ENCODE measurements around the gene CXCL5. TPM values are rescaled to one million over a fixed set of nuclear protein-coding genes. Genes with fewer than 3 reads are reported as not detected.

CXCL5 gene
- total RNA-seq, 2 experiments from 2014 or later: not detected

- Mint-ChIP-seq H3K9me3 (no peaks in the 10 kb centered on the region), H3K4me3 (no peak overlapping the region), H3K27me3 (ENCODE audit: low read depth) (peaks cover 6% of the 10 kb centered on the region), H3K27ac (no peak overlapping the region), H3K4me1 (ENCODE audit: low read depth) (peaks cover 3% of the 10 kb centered on the region), H3K36me3 (ENCODE audit: low read depth) (no peaks in the 10 kb centered on the region)
- CTCF ChIA-PET: no interaction called here
- intact Hi-C loops (cut with micrococcal nuclease): no loop called here
- DNase-seq: no peak
Measured at GRCh38 chr4:74012130-74012529, 13.7 kb upstream of the CXCL5 start.

DNA sequence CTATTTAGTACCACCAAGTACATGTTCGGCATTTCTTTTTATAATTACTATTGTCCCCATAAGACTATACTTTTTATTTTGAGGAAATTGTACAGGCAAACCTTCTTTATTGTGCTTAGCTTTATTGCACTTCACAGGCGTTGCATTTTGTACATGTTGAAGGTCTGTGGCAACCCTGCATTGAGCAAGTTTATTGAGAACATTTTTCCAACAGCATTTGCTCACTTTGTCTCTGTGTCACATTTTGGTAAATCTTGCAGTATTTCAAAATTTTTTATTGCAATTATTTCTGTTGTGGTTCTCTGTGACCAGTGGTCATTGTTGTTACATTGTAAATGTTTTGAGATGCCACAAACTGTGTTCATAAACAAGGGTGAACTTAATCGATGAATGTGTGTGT lies 10.8 kb upstream of the CXCL5 start:
- intact Hi-C loops (cut with micrococcal nuclease): no loop called here

DNA sequence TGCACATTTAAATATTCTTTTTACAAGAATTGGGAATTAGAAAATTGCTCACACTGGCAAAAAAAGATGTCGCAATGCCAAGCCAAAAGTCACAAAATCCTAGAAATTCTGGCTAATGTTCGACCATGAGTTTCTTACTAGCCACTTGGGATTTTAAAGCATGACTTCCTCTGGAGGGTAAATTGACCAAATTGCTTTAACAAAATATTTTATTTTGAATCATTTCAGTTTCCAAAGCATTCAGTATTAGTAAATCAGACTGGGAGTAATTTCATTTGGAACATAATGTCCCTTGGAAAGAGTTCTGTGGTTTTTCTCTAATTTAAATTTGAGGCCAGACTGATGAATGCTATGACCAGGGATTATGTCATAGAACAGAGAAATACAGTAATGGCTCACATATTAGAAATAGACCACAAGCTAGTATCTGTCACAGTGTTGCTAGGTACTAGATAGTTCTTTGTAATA lies 7.6 kb upstream of the CXCL5 start:
- Mint-ChIP-seq H3K4me1 (ENCODE audit: low read depth) (no peaks in the 10 kb centered on the region), H3K27ac (no peak overlapping the region), H3K36me3 (ENCODE audit: low read depth) (no peaks in the 10 kb centered on the region), H3K9me3 (no peaks in the 10 kb centered on the region), H3K4me3 (no peak overlapping the region), H3K27me3 (ENCODE audit: low read depth) (peaks cover 2% of the 10 kb centered on the region)
- DNase-seq: no peak
- CTCF ChIA-PET: no interaction called here
- intact Hi-C loops (cut with micrococcal nuclease): no loop called here

More for the DNA sequence above, 10.8 kb upstream of the CXCL5 start:
- H3K36me3 Mint-ChIP-seq (ENCODE audit: low read depth): no peaks in the 10 kb centered on the region
- H3K27ac Mint-ChIP-seq: no peak overlapping the region
- CTCF ChIA-PET: no interaction called here
- DNase-seq: no peak
- no peaks in the 10 kb centered on the region for H3K4me1 Mint-ChIP-seq (ENCODE audit: low read depth)
- no peak overlapping the region for H3K4me3 Mint-ChIP-seq
- H3K27me3 Mint-ChIP-seq (ENCODE audit: low read depth): peaks cover 6% of the 10 kb centered on the region
- no peaks in the 10 kb centered on the region for H3K9me3 Mint-ChIP-seq

DNA sequence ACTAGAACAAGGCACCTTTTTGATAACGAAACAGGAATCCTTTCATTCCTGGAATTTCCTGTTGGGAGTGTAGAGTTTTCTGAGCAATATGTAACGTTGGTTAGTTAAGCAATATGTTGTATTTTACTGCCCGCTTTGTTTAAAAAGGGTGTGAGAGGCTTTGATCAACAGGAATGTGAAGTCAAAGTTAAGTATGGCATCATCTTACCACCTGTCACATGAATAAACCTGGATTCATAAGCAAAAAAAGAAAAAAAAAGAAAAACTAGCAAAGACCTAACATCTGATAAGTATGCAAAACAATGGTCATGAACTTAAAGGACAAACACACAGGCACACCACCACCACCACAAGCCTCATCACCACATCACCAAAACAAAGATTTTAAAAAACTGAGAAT lies 7.1 kb upstream of the CXCL5 start:
- Mint-ChIP-seq H3K4me3 (no peak overlapping the region), H3K27ac (no peak overlapping the region), H3K27me3 (ENCODE audit: low read depth) (no peaks in the 10 kb centered on the region), H3K4me1 (ENCODE audit: low read depth) (no peaks in the 10 kb centered on the region), H3K9me3 (no peaks in the 10 kb centered on the region), H3K36me3 (ENCODE audit: low read depth) (no peaks in the 10 kb centered on the region)
- intact Hi-C loops (cut with micrococcal nuclease): no loop called here
- CTCF ChIA-PET: no interaction called here
- no peak for DNase-seq

- CTCF ChIA-PET: interaction anchor here (0.7 kb wide), 1 partner anchor 33 kb away, joined by 3 read pairs; no protein-coding TSS in a partner anchor
- H3K36me3 Mint-ChIP-seq (ENCODE audit: low read depth): no peaks in the 10 kb centered on the region
- H3K4me1 Mint-ChIP-seq (ENCODE audit: low read depth): no peaks in the 10 kb centered on the region
- intact Hi-C loops (cut with micrococcal nuclease): no loop called here
- H3K4me3 Mint-ChIP-seq: no peak overlapping the region
- H3K27ac Mint-ChIP-seq: no peak overlapping the region
- DNase-seq: no peak
- no peaks in the 10 kb centered on the region for H3K27me3 Mint-ChIP-seq (ENCODE audit: low read depth)
- no peaks in the 10 kb centered on the region for H3K9me3 Mint-ChIP-seq
Measured at GRCh38 chr4:74004668-74005067, 6.2 kb upstream of the CXCL5 start.

DNA sequence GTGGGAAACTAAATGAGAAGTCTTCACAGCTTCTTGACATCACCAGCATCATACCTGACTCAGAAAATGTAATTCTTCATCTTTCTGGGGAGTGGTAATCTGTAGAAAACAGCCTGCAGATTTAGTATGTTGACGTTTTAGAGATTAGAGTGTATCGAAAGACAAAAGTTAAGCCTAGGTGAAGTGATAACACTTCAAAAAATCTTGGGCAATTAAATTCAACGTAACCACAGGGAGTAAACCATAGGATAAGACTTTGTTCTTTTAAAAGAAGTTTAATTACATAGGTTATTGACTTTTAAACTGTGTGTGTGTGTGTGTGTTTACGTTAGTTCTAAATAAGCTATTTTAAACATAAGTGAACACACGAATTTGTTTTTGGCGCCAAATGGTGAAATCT lies 1.8 kb upstream of the CXCL5 start:
- CTCF ChIA-PET: no interaction called here
- Mint-ChIP-seq H3K27me3 (ENCODE audit: low read depth) (peaks cover 16% of the 10 kb centered on the region), H3K36me3 (ENCODE audit: low read depth) (no peaks in the 10 kb centered on the region), H3K4me1 (ENCODE audit: low read depth) (no peaks in the 10 kb centered on the region), H3K9me3 (no peaks in the 10 kb centered on the region), H3K4me3 (no peak overlapping the region), H3K27ac (no peak overlapping the region)
- DNase-seq: no peak
- intact Hi-C loops (cut with micrococcal nuclease): no loop called here

GRCh38 chr4:73992050-73992449 lies 6.4 kb downstream of the CXCL5 start:
- DNase-seq: no peak
- CTCF ChIA-PET: interaction anchor here (1.1 kb wide), 1 partner anchor 43 kb away, joined by 3 read pairs; no protein-coding TSS in a partner anchor
- intact Hi-C loops (cut with micrococcal nuclease): no loop called here
- no peaks in the 10 kb centered on the region for H3K9me3 Mint-ChIP-seq
- H3K27ac Mint-ChIP-seq: no peak overlapping the region
- no peak overlapping the region for H3K4me3 Mint-ChIP-seq
- H3K36me3 Mint-ChIP-seq (ENCODE audit: low read depth): no peaks in the 10 kb centered on the region
- H3K4me1 Mint-ChIP-seq (ENCODE audit: low read depth): no peaks in the 10 kb centered on the region
- H3K27me3 Mint-ChIP-seq (ENCODE audit: low read depth): peaks cover 3% of the 10 kb centered on the region

DNA sequence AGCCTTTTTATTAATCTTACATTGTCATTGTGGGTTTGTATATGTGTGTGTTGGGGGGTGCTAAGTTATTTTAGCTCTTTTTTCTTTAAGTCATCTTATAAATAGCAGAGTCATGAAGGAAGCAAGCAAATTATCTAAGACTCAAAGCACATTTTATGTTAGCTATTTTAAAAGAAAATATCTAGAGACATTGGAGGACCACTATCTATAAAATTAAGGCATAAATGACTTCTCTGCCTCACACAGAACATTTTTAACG lies 6.8 kb downstream of the CXCL5 start:
- no peaks in the 10 kb centered on the region for H3K36me3 Mint-ChIP-seq (ENCODE audit: low read depth)

DNA sequence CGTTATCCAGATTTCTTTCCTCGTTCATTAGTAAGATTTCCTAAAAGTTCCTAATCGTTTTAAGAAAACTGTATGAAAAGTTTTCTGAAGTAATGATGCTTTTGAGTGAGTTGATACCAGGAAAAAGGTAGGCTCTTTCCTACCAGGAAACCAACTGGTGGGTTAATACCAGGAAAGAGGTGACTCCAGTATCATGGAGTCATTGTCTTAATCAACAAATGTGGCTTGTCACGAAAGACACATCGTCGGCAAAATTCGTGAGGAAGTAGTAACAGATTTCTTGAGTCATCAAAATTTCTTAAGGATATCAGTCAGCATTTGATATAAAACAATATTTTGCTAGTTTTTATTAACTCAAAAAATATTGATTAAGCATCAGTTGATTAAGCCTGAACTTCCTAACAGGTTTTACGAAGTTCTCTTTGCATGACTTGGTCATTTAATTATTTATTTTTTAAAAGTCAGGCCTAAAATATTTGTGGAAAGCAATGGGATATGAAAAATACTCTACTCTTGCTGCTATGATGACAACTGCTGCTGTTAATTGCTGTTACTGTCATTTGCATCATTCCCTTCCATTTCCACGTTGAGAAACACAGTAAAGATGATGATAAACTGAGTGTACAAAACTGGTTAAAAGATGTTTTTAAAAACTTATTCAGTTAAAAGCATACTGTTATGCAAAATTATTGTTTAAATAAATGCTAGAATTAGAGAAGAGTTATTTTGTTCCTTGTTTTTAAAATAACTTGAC lies 7.3 kb downstream of the CXCL5 start:
- H3K9me3 Mint-ChIP-seq: no peaks in the 10 kb centered on the region
- no peak overlapping the region for H3K27ac Mint-ChIP-seq
- CTCF ChIA-PET: interaction anchor here (1.1 kb wide), 1 partner anchor 42 kb away, joined by 3 read pairs; no protein-coding TSS in a partner anchor
- H3K27me3 Mint-ChIP-seq (ENCODE audit: low read depth): peaks cover 3% of the 10 kb centered on the region
- no peaks in the 10 kb centered on the region for H3K4me1 Mint-ChIP-seq (ENCODE audit: low read depth)
- intact Hi-C loops (cut with micrococcal nuclease): no loop called here
- H3K36me3 Mint-ChIP-seq (ENCODE audit: low read depth): no peaks in the 10 kb centered on the region
- no peak overlapping the region for H3K4me3 Mint-ChIP-seq
- DNase-seq: no peak

More for the DNA sequence above, 6.8 kb downstream of the CXCL5 start:
- Mint-ChIP-seq H3K4me3 (no peak overlapping the region), H3K27ac (no peak overlapping the region), H3K9me3 (no peaks in the 10 kb centered on the region), H3K4me1 (ENCODE audit: low read depth) (no peaks in the 10 kb centered on the region), H3K27me3 (ENCODE audit: low read depth) (peaks cover 3% of the 10 kb centered on the region)
- no peak for DNase-seq
- CTCF ChIA-PET: interaction anchor here (1.1 kb wide), 1 partner anchor 43 kb away, joined by 3 read pairs; no protein-coding TSS in a partner anchor
- intact Hi-C loops (cut with micrococcal nuclease): no loop called here

DNA sequence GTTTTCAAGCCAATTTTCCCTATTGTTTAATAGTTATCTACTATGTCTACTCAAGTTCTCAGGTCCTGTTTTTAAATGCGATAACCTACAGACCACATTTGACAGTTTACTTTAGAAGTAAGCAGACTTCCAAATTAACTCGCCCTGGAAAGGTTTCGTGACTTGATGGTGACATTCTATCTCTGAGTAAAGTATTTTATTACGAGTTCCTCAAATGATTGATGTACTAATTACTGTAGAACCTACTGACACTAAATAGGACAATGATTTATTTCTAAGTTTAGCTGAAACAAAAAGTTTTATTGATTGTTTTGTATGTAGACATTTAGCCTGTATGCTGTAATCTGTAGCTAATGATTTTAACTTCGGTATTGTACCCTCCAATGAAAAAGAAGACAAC lies 8.5 kb downstream of the CXCL5 start:
- CTCF ChIA-PET: no interaction called here

DNA sequence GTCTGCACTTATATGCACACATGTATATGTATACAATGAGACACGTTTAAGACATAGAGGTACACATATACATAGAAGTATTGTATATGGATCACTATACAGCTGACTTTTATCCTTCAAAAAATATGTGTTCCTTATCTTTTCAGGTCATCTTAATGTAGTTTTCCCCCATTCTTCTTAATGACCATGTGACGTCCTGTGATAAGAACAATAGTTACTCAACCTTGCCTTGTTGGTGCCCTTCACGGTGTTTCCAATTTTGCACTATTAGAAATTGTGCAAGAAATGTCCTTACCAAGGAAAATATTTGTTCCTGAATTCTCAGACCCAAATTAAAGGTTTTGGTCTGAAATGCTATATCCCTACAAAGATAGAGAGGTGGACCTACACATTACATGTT lies 9.4 kb downstream of the CXCL5 start:
- CTCF ChIA-PET: no interaction called here
- Mint-ChIP-seq H3K36me3 (ENCODE audit: low read depth) (no peaks in the 10 kb centered on the region), H3K27me3 (ENCODE audit: low read depth) (no peaks in the 10 kb centered on the region), H3K4me1 (ENCODE audit: low read depth) (no peaks in the 10 kb centered on the region), H3K27ac (no peak overlapping the region), H3K9me3 (no peaks in the 10 kb centered on the region), H3K4me3 (no peak overlapping the region)
- no peak for DNase-seq
- intact Hi-C loops (cut with micrococcal nuclease): no loop called here

More for the DNA sequence above, 8.5 kb downstream of the CXCL5 start:
- no peak for DNase-seq
- no peaks in the 10 kb centered on the region for H3K4me1 Mint-ChIP-seq (ENCODE audit: low read depth)
- H3K36me3 Mint-ChIP-seq (ENCODE audit: low read depth): no peaks in the 10 kb centered on the region
- no peak overlapping the region for H3K4me3 Mint-ChIP-seq
- no peak overlapping the region for H3K27ac Mint-ChIP-seq
- peaks cover 3% of the 10 kb centered on the region for H3K27me3 Mint-ChIP-seq (ENCODE audit: low read depth)
- H3K9me3 Mint-ChIP-seq: no peaks in the 10 kb centered on the region
- intact Hi-C loops (cut with micrococcal nuclease): no loop called here

DNA sequence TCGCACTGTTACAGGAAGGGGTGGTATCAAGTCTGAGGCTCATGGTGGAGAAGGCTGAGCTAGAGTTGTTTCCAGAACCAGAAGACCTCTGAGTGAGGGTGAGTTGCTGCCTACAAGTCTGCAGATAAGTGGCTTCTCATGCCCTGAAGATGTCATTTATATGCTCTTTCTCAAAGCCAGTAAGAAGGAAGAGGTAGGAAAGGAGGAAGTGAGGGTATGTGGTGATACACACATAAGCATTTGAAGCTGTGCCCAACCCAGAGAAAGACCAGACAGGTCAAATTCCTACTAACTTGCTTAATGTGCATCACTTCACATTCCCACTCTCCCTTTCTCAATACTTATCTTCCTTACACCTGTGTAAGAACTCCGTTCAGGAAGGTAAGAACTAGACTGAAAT lies 10.4 kb downstream of the CXCL5 start, which contains the start of gene PPBP:
Gene PPBP (minus strand): TSS at position 130 of the 400 bp plus-strand sequence. CDS start 87 bp downstream, at position 43.
- CTCF ChIA-PET: no interaction called here

GRCh38 chr4:73985528-73985852 lies 13.0 kb downstream of the CXCL5 start:
- H3K36me3 Mint-ChIP-seq (ENCODE audit: low read depth): no peaks in the 10 kb centered on the region
- H3K4me1 Mint-ChIP-seq (ENCODE audit: low read depth): no peaks in the 10 kb centered on the region
- H3K9me3 Mint-ChIP-seq: no peaks in the 10 kb centered on the region
- H3K27me3 Mint-ChIP-seq (ENCODE audit: low read depth): peaks cover 14% of the 10 kb centered on the region
- intact Hi-C loops (cut with micrococcal nuclease): no loop called here
- no peak overlapping the region for H3K27ac Mint-ChIP-seq
- no peak for DNase-seq
- H3K4me3 Mint-ChIP-seq: no peak overlapping the region
- CTCF ChIA-PET: no interaction called here

More for the DNA sequence above, 10.4 kb downstream of the CXCL5 start, which contains the start of gene PPBP:
- no peaks in the 10 kb centered on the region for H3K4me1 Mint-ChIP-seq (ENCODE audit: low read depth)
- no peaks in the 10 kb centered on the region for H3K9me3 Mint-ChIP-seq
- no peaks in the 10 kb centered on the region for H3K36me3 Mint-ChIP-seq (ENCODE audit: low read depth)
- no peak within 1 kb of the TSS for H3K27ac Mint-ChIP-seq
- H3K27me3 Mint-ChIP-seq (ENCODE audit: low read depth): peaks cover 3% of the 10 kb centered on the region
- no peak for DNase-seq
- intact Hi-C loops (cut with micrococcal nuclease): no loop called here
- no peak within 1 kb of the TSS for H3K4me3 Mint-ChIP-seq
